Ishikawa (cell line): ENCODE data around the gene POLR1A.

Experiments
- CEBPB ChIP-seq: IDR thresholded peaks from 2 replicates; pipeline ENCODE4 v1.6.1; 2012
- CREB1 ChIP-seq: IDR thresholded peaks from 2 replicates; pipeline ENCODE4 v1.6.1; 2012; ENCODE audit warnings: low read depth
- EGR1 ChIP-seq: IDR thresholded peaks from 2 replicates; pipeline ENCODE4 v1.6.1; 2012
- EP300 ChIP-seq: IDR thresholded peaks from 2 replicates; pipeline ENCODE4 v1.6.1; 2012; ENCODE audit warnings: borderline replicate concordance
- FOXM1 ChIP-seq: IDR thresholded peaks from 2 replicates; pipeline ENCODE4 v1.6.1; 2012; ENCODE audit warnings: low read depth, borderline replicate concordance
- NFIC ChIP-seq: IDR thresholded peaks from 2 replicates; pipeline ENCODE4 v1.6.1; 2012
- RAD21 ChIP-seq: IDR thresholded peaks from 2 replicates; pipeline ENCODE4 v1.6.1; 2012; ENCODE audit warnings: low read depth
- TAF1 ChIP-seq: IDR thresholded peaks from 2 replicates; pipeline ENCODE4 v1.6.1; 2012; ENCODE audit warnings: low read depth, mild to moderate bottlenecking
- TCF12 ChIP-seq: IDR thresholded peaks from 2 replicates; pipeline ENCODE4 v1.6.1; 2012; ENCODE audit warnings: low read depth
- TEAD4 ChIP-seq: IDR thresholded peaks from 2 replicates; pipeline ENCODE4 v1.6.1; 2012
- YY1 ChIP-seq: IDR thresholded peaks from 2 replicates; pipeline ENCODE4 v1.6.1; 2012; ENCODE audit warnings: low read depth
- ZBTB7A ChIP-seq: IDR thresholded peaks from 2 replicates; pipeline ENCODE4 v1.6.1; 2012; ENCODE audit warnings: low read depth
- TF ChIP-seq, protein P1 (sequence below): IDR thresholded peaks from 2 replicates; pipeline ENCODE4 v1.6.1; 2012
- TF ChIP-seq, protein P2 (sequence below): IDR thresholded peaks from 2 replicates; pipeline ENCODE4 v1.6.1; 2012
- TF ChIP-seq, protein P3 (sequence below): IDR thresholded peaks from 2 replicates; pipeline ENCODE4 v1.6.1; 2012; ENCODE audit warnings: low read depth, mild to moderate bottlenecking

The POLR1A gene

DNA sequence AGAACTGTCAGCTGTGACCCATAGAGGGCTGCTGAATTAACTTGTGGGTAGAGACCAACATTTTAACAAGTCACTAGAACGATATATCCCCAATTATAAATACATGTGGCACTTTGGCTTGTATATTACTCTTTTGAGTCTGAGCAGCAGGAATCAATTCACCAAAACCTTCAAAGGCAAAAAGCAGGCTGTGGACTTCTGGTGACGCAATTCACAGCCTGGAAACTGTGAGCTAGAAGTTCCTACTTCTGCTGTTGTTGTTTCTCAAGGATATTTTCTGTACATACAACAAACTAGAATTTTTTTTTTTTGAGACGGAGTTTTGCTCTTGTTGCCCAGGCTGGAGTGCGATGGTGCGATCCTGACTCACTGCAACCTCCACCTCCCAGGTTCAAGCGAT, 37.6 kb upstream of the POLR1A start:
- TF ChIP-seq TAF1 (no peak), NFIC (no peak), CEBPB (no peak)
- TF ChIP-seq, protein P1, sequence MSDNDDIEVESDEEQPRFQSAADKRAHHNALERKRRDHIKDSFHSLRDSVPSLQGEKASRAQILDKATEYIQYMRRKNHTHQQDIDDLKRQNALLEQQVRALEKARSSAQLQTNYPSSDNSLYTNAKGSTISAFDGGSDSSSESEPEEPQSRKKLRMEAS: no peak
- TF ChIP-seq, protein P2, sequence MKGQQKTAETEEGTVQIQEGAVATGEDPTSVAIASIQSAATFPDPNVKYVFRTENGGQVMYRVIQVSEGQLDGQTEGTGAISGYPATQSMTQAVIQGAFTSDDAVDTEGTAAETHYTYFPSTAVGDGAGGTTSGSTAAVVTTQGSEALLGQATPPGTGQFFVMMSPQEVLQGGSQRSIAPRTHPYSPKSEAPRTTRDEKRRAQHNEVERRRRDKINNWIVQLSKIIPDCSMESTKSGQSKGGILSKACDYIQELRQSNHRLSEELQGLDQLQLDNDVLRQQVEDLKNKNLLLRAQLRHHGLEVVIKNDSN: no peak

DNA sequence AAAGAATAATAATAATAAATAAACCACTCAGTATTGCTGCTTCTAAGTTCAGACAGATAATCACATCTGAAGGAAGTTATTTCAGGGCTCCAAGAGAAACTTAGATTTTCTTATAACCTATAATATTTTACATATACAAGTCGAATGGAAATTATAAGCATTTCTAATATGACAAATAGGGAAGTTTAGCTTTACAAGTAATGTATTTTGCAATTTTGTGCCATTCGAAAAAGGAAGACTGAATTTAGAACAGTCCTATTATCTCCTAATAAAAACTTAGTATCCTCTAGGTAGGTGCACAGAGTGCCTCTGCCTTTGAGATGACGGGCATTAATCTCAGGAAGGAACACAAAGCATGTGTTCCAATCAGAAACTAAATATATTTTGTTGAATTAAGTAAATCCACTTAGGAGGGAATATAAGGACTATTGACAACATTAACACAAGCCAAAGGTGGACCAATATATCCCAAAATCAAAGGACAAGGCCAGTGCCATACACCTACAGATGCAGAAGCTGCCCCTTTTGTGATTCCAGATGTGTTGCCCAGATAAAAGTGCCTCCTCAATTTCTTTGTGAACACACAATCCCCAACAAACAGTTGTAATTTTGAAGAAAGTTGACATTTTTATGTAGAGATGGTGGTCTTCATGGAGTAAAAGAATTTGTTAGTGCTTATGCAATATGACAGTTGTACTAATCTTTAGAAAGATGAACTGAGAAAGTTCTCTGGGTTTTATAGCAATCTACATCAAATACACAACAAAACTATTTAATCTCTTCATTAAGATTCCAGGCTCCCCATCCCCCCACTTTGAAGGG, 37.0 kb upstream of the POLR1A start:
- TF ChIP-seq, protein P3, sequence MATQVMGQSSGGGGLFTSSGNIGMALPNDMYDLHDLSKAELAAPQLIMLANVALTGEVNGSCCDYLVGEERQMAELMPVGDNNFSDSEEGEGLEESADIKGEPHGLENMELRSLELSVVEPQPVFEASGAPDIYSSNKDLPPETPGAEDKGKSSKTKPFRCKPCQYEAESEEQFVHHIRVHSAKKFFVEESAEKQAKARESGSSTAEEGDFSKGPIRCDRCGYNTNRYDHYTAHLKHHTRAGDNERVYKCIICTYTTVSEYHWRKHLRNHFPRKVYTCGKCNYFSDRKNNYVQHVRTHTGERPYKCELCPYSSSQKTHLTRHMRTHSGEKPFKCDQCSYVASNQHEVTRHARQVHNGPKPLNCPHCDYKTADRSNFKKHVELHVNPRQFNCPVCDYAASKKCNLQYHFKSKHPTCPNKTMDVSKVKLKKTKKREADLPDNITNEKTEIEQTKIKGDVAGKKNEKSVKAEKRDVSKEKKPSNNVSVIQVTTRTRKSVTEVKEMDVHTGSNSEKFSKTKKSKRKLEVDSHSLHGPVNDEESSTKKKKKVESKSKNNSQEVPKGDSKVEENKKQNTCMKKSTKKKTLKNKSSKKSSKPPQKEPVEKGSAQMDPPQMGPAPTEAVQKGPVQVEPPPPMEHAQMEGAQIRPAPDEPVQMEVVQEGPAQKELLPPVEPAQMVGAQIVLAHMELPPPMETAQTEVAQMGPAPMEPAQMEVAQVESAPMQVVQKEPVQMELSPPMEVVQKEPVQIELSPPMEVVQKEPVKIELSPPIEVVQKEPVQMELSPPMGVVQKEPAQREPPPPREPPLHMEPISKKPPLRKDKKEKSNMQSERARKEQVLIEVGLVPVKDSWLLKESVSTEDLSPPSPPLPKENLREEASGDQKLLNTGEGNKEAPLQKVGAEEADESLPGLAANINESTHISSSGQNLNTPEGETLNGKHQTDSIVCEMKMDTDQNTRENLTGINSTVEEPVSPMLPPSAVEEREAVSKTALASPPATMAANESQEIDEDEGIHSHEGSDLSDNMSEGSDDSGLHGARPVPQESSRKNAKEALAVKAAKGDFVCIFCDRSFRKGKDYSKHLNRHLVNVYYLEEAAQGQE: no peak
- TF ChIP-seq CREB1 (no peak), NFIC (no peak), TAF1 (no peak), EGR1 (no peak), TEAD4 (no peak), ZBTB7A (no peak), RAD21 (no peak)
- TF ChIP-seq, protein P2: no peak
- TF ChIP-seq, protein P1: no peak

DNA sequence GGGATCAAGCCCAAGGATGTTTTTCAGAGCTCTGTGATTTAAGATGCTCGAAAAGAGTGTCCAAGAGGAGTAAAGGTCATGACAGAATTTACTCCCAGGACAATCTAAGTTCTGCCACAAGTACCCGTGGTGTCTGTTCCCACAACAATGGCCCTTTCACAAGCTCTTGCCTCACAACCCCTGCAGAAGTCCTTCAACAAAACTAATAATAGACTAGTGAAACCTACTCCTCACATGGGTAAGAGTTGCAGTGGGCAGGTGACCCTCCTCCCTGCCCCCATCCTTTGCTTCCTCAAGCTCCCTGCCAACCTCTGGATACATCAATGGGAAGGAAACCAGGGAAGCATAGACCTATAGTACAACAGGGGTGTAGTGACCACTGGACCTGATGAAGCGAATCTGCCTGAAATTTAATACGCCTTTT, 35.3 kb upstream of the POLR1A start:
- TF ChIP-seq CREB1 (no peak), NFIC (no peak), YY1 (no peak), TCF12 (no peak)

DNA sequence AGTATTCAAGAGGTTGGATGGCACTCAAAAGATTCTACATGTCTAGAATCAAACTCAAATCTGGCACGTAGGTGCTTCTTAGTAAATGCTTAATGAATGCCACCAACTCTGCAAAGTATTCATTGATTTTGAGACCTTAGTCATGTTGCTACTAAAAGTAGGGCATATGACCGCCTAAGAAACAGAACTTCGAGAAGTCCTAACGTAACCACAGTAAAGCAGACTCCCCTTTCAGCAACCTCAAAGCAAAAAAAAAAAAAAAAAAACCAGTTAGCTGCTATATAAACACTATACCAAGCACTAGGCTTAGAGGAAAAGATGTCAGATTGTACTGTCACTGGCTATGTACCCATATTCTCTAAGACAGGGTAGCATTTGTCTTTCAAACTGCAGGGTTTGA, 34.3 kb upstream of the POLR1A start:
- TF ChIP-seq, protein P3: no peak
- TF ChIP-seq CREB1: no peak
- TF ChIP-seq YY1: no peak
- TF ChIP-seq CEBPB: no peak
- no peak for TF ChIP-seq EP300

DNA sequence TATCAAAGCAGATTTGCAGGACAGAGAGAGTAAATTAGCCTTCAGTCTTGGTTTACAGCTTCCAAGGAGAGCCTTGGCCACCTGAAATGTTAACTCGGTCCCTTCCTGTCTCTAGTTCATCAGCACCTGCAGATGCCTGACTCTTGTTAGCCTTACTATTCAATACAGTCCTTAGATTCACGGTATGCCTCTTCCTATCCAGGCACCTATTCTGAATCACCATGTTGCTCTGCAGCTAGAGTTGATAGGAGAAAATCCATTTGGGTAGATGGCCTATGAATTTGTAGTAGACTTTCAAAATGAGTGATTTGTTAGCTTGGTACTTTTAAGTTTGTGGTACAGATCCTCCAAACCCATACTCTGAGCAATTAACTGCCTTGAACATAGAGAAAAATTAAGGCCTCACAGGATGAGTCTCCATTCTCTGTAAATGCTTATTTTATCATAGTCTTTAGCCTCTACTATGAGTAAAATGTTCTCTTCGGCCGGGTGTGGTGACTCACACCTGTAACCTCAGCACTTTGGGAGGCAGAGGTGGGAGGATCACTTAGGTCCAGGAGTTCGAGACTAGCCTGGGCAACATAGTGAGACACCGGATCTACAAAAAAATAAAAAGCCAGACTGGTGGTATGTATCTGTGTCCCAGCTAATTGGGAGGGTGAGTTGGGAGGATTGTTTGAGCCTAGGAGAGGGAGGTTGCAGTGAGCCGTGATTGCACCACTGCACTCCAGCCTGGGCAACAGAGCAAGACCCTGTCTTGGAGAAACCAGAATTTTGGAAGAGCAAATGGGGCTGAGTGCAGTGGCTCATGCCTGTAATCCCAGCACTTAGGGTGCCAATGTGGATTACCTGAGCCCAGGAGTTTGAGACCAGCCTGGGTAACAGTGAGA, 33.3 kb upstream of the POLR1A start:
- TF ChIP-seq, protein P1: no peak
- TF ChIP-seq TCF12 (no peak), FOXM1 (no peak), CEBPB (no peak), CREB1 (no peak), NFIC (no peak), EGR1 (no peak), RAD21 (no peak), TEAD4 (no peak), TAF1 (no peak), ZBTB7A (no peak)
- TF ChIP-seq, protein P2: no peak
- TF ChIP-seq, protein P3: no peak
